GM12875 (cell line): Measurements from ENCODE around the gene SF3A1.

Source experiments
- H3K4me3 ChIP-seq: one replicate; pipeline ENCODE4 v1.5.1; 2011; ENCODE audit warnings: low read depth, low read length, control low read depth
- CTCF ChIP-seq: IDR thresholded peaks from 2 replicates; pipeline ENCODE4 v1.5.1; 2011; ENCODE audit warnings: low read depth, mild to moderate bottlenecking, control low read depth, inconsistent platforms, low read length, moderate library complexity, borderline replicate concordance; ENCODE audit not compliant: insufficient read depth

The SF3A1 gene

GRCh38 chr22:30307041-30307574 is 49.6 kb downstream of the SF3A1 start:
- no peak overlapping the region for H3K4me3 ChIP-seq
- no peak for TF ChIP-seq CTCF

GRCh38 chr22:30306627-30307011 is 50.1 kb downstream of the SF3A1 start:
- TF ChIP-seq CTCF: no peak
- no peak overlapping the region for H3K4me3 ChIP-seq

- H3K4me3 ChIP-seq: peak overlapping the region; percentile 46
Observed at GRCh38 chr22:30305906-30306626, 50.6 kb downstream of the SF3A1 start.

GRCh38 chr22:30305519-30305905 is 51.2 kb downstream of the SF3A1 start:
- no peak for TF ChIP-seq CTCF
- peak overlapping the region; percentile 46 for H3K4me3 ChIP-seq

More at GRCh38 chr22:30305906-30306626, 50.6 kb downstream of the SF3A1 start:
- TF ChIP-seq CTCF: no peak

DNA sequence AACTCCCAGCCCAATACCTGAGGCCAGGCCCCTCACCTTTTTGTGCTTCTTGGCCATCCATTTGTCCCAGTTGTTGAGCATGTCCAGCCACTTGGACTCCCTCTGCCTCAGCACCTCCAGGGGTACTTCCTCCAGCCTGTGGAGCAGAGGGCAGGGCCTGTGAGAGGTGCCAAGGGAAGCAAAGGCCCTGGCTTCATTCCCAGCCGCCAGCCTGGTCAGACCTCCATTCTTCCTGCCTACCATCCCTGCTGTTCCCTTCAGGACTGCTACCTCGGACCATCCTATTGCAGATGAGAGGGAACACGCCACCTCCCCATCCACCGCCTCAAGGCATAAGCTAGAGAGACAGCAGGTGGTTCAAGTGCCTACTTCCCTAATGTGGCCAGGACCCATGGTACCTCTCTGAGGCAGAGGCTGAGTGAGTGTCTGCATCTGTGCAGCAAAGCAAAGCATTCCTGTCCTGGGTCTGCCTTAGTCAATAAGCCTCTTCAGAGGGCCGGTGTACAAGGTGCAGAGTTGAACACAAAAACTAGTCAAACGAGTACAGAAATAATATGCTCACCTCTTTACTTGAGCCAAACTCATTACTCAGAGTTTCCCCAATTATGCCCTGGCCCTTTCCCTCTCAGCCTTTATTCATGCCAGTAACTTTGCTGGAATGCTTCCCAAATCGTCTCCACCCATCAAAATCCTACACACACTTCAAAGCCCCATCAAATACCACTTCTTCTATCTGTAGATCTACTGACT is 52.0 kb downstream of the SF3A1 start:
- H3K4me3 ChIP-seq: no peak overlapping the region

GRCh38 chr22:30302810-30303138 is 53.9 kb downstream of the SF3A1 start:
- no peak for TF ChIP-seq CTCF
- no peak overlapping the region for H3K4me3 ChIP-seq

More for the DNA sequence above, 52.0 kb downstream of the SF3A1 start:
- TF ChIP-seq CTCF: no peak
